ENCODE results near the gene DPH5.

The DPH5 gene

DNA sequence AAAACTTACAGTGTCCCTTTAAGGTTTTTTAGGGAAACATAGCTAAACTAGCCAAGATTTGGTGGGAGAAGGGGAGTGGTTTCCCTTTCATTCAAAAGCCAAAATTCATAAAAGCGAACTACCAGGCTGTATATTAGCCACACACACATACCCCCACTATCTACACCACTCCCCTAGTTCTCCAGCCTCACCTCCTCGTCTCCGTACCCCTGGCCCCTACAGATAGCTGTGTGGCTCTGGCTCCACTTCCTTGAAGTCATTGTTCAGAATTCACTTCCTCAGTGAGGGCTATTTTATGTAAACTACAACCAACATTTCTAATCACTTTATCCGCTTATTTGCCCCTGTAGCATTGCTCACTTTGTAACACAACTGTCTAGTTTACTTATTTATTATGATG, 5.3 kb upstream of the DPH5 start:
- DNase-seq = no peak

DNA sequence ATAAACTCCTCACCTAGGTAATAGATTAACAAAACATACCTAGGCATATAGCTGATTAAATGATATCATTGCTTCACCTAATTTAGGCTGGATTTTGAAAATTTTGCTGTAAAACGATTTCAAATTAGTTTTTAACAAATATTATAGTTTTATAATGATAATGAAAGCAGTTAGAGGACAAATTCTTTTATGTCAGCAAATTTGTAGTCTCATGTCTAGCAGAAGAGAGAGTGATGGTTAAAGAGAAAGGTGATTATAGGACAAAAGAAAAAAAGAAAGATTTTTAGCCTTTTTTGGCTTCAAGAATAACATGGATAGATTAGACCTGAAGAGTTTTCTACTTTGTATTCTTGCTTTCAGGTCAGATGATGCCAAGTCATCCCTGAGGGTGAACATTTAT, 3.6 kb upstream of the DPH5 start:
- no peak for DNase-seq

DNA sequence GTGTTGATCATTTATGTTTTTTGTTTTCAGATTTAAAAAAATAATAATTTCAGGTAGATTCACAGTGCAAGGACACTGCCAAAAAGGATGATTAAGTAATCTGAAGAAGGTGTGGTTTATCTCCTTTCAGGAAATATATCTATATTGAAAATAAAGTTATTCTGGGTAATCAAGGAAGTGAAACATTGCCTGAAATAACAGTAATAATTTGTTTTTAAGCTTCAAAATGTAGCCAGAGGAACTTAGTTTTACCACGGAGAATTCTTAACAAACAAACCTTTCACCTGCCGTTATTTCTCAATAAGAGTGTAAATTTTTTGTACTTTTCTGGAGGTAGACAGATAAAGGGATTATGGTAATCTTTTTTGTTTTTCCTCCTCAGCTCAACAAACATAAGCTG, 2.9 kb upstream of the DPH5 start:
- DNase-seq = no peak

DNA sequence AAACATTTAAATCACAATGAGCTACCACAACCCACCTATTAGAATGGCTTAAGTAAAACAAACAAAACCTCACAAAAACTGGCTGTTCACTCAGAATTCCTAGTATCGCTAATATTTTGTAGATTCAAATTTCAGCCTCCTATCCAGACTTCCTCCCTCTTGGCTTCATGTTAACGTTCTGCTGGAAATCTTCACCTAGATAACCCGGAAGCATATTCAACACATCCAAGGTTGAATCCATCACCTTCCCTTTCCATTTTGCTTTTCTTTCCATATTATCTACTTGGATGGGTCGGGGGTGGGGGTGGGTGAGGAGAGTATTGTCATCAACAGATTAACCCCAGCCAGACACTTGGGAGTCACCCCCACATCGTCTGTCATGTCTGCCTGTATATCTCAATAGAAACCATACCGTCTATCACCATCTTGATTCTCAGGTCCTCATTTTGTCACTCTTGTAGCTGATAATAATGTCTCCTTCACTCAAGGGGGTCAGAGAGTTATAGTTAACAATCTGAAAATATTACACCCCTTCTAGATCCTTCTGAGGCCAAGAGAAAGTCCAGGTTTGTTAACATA, 1.7 kb upstream of the DPH5 start:
- DNase-seq = no peak

DNA sequence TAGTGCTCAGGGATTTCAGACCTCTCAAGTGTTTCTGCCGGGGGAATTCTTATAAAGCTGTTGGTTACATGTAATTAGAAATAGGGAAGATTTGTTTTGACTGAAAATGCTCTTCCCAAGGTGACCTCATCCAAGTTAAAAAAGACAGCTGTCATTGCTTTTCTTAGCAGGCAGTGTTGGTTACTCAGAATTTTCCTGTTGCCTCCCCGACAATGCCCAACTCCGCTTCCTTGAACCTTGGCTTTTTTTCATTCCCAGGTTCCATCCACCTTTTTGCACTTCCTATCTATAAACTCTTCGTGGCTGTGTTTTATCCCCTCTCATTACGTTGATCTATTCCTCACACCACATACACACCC, 825 bp upstream of the DPH5 start:
- no peak for DNase-seq

DNA sequence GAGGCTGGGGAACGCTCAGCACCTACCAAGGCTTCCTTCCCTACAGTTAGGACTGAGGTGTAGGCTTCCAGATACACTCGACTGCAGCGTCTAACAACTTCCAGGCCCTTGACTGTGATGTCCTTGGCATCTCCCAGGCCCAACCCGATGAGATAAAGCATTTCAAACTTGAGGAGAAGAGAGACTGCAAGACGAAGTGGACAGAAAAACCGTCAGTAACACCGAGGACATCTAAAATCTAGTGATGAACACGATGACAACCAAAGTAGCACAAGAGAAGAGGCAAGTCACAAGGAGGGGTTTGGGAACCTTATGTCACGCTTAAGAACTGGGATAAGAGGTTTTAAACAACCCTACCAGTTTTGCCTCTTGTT, 314 bp downstream of the DPH5 start:
- no peak for DNase-seq

DNA sequence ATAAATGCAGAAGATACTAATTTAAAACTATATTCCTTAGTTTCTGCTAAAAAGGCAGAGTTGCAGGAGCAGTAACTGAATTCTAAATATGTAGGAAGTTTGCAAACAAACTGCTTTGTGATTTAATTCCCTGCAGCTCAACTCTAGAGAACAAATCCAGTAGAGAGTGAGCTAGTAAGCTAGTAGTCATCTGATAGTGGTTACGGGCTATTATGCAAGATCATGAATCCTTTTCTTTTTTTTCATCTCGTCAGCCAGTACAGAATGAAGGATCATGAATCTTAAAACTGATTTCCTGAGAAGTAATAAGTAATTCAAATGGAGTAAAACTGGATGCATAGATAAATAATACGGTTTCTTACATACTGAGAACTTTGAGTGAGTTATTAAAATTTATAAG, 3.3 kb downstream of the DPH5 start:
- DNase-seq = no peak

DNA sequence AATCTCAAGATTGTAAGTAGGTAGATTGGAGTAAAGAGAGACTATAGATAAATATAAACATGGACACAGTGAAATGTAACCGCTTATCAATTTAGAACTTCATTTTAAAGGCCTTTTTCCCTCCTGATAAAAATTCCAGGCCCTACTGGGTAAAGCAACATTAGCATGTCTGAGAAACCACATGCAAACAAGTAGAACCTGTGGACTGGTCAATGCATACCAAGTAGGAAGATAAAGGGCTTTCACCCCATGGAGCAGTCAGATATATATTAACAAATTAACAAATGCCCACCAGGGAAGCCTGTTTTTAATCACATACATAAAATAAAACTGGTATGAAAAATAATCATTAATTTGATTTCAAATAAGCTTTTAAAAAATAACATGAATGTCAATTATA, 8.1 kb downstream of the DPH5 start:
- DNase-seq = no peak

DNA sequence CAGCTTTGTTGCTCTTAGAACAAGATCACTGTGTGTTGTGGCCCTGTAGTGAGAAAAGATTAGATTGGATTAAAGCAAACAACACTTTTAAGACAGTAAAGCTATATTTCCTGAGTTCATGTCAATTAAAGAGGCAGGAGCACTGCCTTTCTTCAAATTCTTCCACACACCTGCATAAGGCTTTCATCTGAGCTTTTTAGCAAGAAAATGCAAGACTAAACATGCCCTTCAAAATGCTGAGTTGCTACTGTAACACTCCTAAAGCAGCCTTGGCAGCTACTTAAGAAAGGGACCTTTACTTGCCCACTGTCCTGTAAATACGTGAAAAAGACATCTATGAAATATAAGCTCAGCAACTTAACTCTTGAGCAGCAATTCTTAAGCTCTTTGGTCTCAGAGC, 11.8 kb downstream of the DPH5 start:
- no peak for DNase-seq

DNA sequence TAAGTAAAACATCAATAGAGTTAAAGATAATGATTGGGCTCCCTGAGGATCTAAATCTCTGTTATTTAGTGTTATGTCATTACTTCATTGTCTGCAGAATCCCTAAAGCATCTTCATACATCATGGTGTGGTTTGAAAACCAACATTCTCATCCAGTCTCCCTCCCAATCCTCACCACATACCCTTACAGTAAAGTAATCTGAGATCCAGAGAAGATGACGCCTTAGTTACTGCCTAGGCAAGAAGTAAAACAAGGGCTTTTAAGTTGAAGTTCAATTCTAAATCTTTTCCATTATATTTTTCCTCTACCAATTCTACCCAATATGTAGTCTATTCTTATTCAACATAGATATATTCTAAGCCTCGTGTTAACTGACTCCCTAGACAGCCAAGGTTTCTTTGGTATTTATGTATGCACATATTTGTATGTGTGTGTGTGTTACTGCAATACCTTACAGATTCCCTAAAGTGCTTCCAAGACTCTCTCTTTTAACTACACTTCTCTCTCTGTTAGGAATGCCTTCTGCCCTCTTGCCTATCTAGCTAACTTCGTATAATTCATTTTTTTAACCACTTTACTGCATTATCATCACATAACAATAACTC, 17.3 kb downstream of the DPH5 start:
- no peak for DNase-seq

DNA sequence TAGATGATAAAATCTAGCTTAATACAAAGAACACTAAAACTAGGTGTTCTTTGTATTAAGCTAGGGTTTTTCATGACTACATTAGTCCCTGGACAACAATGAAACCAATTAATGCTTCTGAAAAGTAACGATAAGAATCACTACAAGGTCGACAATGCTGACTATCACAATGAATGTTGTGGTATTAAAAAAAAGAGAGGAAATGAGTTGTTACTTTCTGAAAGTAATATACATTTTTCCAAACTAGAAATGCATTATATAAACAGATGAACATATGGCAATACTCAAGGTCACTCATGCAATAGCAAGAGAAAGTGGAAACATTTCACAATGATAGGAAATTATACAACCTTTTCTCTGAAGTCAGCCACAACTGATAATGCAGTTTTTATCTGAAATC, 19.0 kb downstream of the DPH5 start:
- no peak for DNase-seq

DNA sequence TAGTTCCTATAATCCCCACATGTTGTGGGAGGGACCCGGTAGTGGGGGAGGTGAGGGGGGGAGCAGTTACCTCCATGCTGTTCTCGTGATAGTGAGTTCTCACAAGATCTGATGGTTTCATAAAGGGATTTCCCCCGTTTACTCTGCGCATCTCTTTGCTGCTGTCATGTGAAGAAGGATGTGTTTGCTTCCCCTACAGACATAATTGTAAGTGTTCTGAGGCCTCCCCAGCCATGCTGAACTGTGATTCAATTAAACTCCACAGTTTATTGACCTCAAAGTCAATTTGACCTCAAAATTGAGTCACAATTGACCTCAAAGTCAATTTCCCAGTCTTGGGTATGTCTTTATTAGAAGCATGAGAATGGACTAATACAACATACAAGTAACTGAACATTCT, 19.7 kb downstream of the DPH5 start:
- DNase-seq = peak; percentile 38

DNA sequence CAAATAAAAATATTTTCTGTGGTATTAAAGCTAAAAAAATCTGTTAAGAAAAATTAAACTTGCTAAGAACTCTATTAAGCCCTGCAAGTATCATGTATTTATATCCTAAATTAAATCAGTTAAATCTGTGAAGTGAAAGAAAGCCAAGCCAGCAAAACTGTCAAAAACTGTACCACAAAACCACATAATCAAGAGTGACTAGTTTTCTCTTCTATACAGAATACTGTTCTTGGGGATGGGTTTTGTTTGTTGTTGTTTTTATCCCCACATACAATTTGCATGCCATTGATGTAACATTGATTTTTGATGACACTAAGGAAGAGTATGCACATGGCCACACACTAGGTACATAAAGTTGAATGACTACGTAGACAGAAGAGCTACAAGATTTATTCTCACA, 20.4 kb downstream of the DPH5 start:
- peak; percentile 33 for DNase-seq

DNA sequence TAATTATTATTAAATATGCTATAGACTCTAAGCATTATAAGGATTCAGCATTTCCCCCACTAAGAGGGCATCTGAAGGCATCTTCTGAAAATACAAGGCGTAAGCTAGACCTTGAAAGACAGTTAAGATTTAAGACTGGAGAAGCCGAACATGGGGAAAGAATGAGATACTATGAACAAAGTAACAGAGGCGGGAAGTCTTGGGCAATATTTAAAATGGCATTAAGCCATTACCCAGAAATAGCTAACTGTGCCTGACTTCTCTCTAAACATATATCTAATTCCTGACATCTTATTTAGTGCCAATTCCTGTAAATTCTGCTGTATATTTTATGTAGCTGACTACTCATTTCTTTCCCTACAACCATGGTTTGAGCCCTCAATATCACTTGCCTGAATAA, 20.9 kb downstream of the DPH5 start:
- no peak for DNase-seq

DNA sequence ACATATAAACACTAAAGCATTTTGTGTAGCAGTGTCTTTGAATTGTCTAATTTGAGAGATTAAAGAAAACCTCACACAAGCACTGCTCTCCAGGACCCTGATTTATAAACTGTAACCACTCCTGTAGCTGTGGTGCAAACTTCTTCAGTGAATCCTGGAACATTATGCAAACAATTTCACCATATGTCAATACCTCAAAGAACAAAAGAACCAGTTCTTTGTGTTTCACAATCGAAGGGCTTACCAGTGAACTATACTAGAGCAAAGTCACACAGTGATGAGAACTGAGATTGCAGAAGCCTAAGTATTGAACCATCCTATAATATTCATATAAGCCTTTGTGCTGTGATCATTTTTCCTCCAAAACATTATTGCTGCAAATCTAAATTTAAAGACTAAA, 21.5 kb downstream of the DPH5 start:
- DNase-seq = no peak

DNA sequence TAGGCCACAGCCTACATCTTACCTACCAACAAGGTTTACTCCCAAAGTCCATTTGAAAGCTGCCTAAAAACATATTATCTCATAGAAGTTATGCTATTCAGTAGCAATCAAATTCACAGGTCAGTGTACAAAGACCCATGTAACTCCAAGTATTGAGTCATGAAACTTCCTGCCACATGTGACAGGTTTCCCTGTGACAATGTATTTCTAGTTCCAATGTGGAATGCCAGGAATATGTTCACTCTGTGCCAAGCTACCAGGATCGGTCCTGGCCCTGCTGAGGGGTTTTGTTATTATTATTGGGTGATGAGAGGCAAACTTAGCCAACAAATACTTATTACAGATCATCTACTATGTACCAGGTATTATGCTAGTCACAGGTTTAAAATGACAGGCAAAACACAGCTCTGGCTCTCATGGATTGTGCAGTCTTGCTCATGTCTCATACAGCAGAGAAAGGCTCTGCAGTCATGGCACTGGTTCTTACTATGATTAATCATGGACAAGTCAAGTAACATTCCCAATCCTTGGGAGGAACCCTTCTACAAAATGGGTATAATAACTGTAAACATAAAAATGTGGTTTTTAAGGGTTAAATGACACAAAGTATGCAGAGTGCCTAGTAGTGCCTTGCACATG, 22.5 kb downstream of the DPH5 start:
- no peak for DNase-seq

DNA sequence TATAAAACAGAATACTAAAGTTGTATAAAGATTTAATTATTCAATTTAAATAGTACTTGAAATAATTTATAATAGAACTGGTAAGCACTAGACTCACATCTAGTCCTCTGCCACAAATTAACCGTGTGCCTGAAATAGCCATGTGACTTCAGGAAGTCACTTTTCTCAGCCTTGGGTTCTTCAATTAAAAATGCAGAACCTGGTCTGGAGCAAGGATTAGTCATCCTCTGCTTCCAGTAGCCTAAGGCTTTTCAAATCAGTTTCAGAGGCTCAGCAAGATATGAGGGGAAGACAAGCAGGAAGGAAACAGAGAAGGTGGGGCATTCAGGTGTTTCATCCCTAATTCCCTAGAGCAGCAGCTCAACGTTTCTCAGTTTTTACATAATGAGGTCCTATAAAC, 23.0 kb downstream of the DPH5 start:
- DNase-seq = peak; percentile 19

DNA sequence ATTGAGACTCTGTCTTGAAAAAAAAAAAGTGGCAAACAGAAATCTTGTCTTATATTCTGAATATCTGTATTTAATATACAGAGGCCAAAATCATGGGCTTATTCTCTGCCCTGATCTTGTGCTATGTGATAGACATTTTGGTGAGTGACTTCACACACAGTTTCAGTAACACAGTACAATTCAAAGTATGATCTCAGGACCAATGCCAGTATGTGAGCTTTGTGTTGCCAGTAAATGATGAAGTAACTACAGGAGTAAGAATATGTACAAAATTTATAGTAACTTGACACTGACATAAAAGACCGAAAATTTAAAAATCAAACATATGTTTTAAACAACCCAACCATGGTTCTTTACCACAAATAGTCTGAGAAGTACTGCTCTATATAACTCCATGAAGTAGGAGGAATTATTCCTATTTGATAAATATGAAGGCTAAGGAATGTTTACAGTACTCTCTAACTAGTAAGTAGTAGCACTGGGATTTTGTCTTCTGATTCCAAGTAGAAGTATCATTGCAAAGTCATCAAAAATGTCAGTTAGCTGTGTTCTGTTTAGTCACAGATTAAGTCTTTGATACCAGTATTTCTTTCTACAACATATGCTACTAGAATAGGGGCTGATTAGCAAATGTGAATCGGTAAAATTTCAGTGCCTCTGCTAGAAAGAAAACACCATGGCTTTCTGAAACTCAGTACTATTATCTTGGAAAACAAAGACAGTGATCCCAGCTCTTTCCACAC, 25.3 kb downstream of the DPH5 start:
- DNase-seq = no peak

DNA sequence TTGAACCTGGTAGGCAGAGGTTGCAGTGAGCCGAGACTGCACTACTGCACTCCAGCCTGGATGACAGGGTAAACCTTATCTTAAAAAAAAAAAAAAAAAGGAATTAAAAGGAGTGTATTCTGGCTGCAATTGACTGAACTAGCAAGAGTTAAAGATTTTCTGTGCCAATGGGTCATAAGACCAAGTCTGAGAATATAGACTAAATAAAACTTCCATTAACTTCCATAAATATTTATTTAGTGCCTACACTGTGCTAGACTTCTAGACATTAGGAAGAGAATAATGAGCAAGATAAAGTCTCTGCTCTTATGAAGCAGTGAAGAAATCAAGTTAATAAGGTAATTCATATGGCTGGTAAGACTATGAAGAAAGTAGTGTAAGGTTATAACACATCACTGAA, 27.2 kb downstream of the DPH5 start:
- no peak for DNase-seq

DNA sequence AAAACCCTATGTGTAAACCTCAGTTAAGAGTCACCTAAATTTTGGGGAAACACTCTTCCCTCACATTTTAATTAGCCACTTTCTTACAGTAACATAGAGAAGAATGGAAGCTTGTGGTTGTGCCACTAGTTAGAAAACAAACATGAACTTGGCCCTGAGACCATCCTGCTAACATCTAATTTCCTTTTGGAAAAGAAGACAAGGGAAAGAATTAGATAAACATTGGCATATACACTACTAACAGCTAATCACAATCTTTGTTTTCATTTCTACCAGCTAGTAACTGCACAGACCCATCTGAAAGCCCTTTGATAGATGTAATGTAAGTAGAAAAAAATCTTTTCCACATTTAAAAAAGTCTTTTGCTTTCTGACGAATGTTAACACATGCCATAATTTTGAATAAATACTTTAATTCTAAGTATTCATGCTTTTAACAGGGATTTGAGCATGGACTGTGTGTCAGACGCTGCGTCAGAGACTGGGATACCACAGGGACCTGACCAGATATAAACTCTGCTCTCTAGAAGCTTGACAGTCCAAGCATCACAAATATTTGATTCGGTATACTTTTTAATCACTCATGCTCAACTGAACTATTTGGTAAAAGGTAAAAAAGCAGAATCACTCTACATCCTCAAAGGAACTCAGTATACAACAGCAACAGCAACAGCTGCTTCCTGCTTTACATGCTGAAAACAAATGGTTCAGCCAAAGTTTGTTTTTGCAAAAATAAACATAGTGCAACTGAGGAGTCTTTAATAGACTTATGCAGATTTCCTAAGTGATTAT, 30.2 kb downstream of the DPH5 start:
- DNase-seq = no peak

DNA sequence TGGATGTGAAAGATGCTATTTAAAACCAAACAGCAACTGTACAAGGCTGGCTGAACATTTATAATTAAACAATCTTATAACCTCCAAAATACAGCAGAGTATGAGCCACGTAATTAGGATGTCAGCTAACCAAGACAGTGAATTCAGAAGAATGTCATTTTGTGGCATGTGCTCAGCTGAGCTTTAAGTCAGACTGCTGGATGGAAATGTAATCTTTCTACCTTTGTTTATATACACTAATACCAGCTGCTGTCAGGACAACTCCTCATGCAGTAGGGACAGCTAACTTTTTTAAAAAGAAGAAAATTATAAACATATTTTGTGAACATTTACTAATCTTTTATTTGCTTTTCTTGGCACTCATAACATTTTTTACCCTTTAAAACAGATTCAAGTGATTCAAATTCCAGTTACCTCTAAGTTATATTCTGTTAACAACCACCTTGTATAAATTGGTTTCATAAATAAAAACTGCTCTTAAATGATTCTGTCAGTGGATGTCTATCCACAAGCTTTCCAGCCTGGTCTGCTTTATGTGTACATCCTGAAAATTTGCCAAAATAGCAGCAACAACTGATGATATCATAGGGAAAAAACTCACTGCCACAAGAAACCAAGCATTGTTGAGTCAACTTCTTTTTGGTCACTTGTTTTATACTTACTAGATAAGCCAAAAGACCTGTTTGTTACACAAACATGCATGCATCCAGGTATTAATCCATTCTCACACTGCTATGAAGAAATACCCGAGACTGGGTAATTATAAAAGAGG, 36.1 kb downstream of the DPH5 start:
- no peak for DNase-seq

DNA sequence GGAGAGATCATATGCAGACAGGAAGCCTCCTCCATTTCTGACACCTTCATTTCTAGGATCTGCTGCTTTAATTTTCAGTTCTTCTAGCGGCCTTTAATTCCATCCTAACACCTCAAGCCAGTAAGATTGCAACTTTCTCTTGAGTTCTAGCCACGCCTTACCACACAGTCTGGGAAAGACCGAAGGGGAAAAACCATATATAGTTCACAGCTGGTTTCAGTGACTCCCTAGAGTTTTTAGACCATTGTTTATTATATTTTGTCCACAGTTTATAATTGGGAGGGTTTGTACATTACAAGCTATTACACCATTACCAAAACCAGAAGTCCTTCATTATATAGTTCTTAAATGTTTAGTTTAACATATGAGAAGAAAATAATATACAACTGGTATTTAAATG, 37.5 kb downstream of the DPH5 start:
- DNase-seq = no peak

DNA sequence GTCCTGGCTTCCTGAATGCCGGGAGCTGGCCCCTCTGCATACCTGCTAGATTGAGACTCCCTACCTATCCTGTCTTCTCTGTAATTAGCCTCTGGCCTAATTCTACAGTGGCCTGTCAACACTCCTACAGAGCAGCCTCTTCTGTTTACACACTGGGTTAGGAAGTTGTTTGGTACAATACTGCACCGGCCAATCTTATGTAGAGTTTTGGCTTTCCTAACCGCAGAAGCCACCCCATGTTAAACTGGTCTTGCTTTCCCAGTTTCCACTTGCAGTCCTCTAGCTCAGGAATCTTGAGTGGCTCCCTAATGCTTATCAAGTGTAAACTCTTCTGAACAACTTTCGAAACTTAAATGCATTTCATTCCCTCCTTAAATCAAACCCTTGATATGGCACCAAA, 42.8 kb downstream of the DPH5 start:
- DNase-seq = no peak
